GM19468 (cell line): ENCODE measurements around the gene AGR3.
"Not testable (repeated sequence)": the region's sequence is repeated elsewhere in the genome, so short reads cannot be mapped to it uniquely, and the experiment has no call there.

Experiments
- ATAC-seq: cut with Tn5 transposase; IDR thresholded peaks from one replicate; pipeline ENCODE4 v1.9.1; 2021; ENCODE audit warnings: mild to moderate bottlenecking, moderate library complexity, moderate number of reproducible peaks; ENCODE audit not compliant: unreplicated experiment; ENCODE audit errors: extremely low read depth

The AGR3 gene

DNA sequence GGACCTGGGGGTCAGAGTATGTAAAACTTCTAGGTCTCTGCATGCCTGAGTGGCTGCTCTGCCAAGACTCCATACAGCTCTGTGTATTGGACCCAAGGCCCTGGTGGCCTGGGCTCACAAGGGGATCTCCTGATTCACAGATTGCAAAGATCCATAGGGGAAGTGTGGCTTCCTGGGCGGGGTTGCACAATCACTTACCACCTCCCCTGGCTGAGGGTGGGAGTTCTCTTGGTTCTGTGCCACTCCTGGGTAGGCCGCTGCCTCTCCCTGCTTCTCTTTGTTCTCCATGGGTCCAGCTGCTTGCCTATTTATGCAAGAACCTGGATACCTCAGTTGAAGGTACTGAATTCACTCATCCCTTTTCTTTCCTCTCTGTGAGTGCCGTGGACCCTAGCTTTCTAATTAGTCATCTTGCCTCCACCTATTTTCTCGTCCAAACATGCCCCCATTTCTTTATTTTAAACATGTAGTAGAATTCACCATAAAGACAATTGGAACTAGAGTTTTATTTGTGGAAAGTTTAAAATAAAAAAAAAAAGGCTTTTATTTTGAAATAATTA is 18.5 kb upstream of the AGR3 start:
- ATAC-seq: no peak

GRCh38 chr7:16891874-16892643 is 10.3 kb upstream of the AGR3 start:
- ATAC-seq: no peak

GRCh38 chr7:16891338-16891737 is 9.6 kb upstream of the AGR3 start:
- ATAC-seq: no peak

GRCh38 chr7:16889851-16890415 is 8.2 kb upstream of the AGR3 start:
- no peak for ATAC-seq

GRCh38 chr7:16889305-16889704 is 7.5 kb upstream of the AGR3 start:
- ATAC-seq: no peak

DNA sequence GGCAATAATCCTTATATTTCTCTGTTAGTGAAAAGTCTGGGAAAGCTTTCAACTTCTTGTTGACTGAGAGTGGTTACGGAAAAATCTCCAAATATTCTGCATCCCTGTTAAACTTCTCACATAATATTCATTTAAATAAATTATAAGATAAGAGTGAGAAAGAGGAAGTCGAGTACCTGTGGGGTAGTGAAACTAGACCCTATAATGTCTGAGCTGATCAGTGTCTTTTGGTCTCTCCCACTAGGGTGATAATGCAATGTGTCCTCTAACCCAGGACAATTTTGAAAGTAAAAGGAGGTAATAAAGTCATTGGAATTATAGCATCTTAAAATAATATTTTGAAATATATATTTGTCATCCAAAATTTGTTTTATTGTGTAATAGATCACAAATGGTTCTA is 2.1 kb upstream of the AGR3 start:
- no peak for ATAC-seq

- ATAC-seq: no peak
Measured at GRCh38 chr7:16880554-16880953, 1.2 kb downstream of the AGR3 start.

- no peak for ATAC-seq
Measured at GRCh38 chr7:16879181-16879580, 2.6 kb downstream of the AGR3 start.

- ATAC-seq: no peak
Measured at GRCh38 chr7:16875861-16876260, 5.9 kb downstream of the AGR3 start.

GRCh38 chr7:16874066-16874465 is 7.7 kb downstream of the AGR3 start:
- no peak for ATAC-seq

DNA sequence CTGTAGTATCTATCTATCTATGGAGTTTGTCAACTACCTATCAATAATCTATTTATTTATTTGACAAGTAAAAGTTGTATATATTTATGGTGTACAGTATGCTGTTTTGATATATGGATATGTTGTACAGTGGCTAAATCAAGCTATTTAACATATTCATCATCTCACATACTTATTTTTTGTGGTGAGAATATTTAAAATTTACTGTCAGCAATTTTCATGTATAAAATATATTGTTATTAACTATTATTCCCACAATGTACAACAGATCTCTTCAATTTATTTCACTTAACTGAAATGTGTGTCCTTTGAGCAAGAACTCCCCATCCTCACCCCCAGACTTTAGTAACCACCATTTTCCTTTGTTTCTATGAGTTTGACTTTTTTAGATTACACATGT is 14.5 kb downstream of the AGR3 start:
- ATAC-seq: no peak

- not testable (repeated sequence) for ATAC-seq
Measured at GRCh38 chr7:16853189-16853588, 28.6 kb downstream of the AGR3 start.

DNA sequence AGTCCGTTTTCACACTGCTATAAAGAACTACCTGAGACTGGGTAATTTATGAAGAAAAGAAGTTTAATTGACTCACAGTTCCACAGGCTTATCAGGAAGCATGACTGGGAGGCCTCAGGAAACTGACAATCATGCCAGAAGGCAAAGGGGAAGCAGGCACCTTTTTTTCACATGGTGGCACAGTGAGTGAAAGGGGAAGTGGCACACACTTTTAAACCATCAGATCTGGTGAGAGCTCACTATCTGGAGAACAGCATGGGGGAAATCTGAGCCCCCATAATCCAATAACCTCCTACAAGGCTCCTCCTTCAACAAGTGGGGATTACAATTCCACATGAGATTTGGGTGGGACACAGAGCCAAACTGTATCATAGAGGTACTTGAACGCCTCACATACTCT is 30.0 kb downstream of the AGR3 start:
- no peak for ATAC-seq

GRCh38 chr7:16850614-16851466 is 30.9 kb downstream of the AGR3 start:
- no peak for ATAC-seq

DNA sequence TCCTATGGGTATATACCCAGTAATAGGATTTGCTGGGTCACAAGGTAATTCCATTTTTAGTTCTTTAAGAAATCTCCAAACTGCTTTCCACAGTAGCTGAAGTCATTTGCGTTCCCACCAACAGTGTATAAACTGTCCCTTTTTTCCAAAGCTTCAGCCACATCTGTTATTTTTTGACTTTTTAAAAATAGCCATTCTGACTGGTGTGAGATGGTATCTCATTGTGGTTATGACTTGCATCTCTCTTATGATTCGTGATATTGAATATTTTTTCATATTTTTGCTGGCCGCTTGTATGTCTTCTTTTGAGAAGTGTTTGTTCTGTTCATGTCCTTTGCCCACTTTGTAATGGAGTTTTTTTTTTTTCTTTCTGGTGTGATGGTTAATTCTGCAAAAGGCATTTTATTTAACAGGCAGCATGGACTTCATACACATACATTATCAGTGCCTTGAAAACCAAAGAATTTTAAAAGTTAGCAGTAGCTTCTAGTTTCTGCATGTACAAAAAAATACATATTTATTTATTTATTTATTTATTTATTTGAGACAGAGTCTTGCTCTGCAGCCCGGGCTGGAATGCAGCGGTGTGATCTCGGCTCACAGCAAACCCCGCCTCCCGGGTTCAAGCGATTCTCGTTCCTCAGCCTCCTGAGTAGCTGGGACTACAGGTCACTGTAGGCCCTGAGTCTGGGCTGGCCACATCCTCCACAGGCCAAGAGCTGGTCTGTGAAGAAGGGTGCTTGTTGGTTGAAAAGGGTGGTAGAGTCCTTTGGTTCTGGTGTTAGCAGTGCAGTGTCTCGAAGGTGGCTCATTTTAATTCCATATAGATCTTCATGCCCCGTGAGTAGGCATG is 32.3 kb downstream of the AGR3 start:
- ATAC-seq: no peak

DNA sequence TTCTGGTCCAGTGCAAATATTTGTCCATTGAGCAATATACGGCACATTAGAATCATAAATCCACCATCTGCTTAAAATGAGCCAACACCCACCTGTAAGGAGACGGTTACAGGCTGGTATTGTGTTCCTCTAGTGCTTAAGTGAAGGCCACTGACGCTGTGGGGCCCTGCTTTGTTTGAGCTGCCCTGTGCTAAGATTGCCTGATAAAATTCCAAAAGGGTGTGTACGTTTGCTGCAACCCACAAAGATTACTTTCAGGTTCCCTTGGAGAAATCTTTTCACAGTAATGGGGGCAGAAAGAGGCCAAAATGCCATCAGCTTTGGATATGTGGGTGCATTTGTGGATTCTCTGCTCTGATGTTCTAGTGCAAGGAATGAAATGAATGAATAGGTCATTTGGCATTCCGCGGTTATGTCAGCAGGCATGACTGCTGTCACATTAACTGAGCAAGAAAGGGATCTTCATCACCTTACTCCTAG is 34.4 kb downstream of the AGR3 start:
- no peak for ATAC-seq

DNA sequence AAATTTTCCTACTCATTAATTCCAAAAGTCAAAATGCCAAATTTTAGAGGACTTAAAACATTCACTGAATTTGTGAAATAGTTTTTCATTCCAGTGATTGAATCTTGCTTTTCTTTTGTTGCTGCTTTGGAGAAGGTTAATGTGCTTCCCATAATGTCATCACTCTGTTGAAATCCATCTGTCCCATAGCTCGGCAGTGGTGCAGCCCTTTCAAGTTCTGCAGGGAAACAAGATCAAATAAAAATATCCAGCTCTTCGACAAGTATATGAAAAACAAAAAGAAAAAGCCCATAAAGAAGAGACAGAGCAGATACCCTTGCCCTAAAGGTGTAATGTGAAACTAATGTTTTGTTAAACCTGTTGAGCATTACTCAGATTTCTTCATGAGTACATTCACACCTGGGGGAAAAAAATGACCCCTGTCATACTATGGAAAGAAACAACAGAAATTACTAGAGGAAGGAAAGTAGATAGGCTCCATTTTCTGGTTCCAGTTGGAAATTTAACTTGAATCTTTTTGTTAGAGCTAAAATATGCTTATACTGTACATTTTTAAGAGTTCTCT is 35.1 kb downstream of the AGR3 start:
- no peak for ATAC-seq

- ATAC-seq: no peak
Measured at GRCh38 chr7:16845746-16846145, 36.0 kb downstream of the AGR3 start.

GRCh38 chr7:16841681-16842080 is 40.1 kb downstream of the AGR3 start:
- ATAC-seq: no peak

DNA sequence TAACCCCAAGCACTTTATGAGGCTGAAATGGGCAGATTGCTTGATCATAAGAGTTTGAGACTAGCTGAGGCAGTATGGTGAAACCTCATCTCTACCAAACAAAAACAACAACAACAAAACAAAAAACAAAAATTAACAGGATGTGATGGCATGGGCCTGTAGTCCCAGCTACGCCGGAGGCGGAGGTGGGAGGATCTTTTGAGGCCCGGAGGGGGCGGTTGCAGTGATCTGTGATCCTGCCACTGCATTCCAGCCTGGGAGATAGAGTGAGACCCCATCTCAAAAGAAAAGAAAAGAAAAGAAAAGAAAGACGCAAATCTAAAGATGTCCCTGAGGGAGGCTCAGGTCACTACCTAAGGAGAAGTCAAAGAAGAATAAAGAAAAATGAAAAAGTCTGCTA is 41.7 kb downstream of the AGR3 start:
- no peak for ATAC-seq
